Measurements from ENCODE around the gene FLOT2.
A peak's percentile ranks its signal among the peaks of the same experiment; 100 is the strongest.
"Not testable (repeated sequence)": the region's sequence is repeated elsewhere in the genome, so short reads cannot be mapped to it uniquely, and the experiment has no call there.

The FLOT2 gene

GRCh38 chr17:28916302-28916934 is 18.9 kb upstream of the FLOT2 start:
- DNase-seq (ENCODE audit: low read depth), result no peak

- DNase-seq (ENCODE audit: low read depth), result no peak
Observed at GRCh38 chr17:28912938-28913333, 15.4 kb upstream of the FLOT2 start.

- no peak for DNase-seq (ENCODE audit: low read depth)
Observed at GRCh38 chr17:28912281-28912937, 14.9 kb upstream of the FLOT2 start.

- no peak for DNase-seq (ENCODE audit: low read depth)
Observed at GRCh38 chr17:28911411-28912045, 14.0 kb upstream of the FLOT2 start.

- DNase-seq (ENCODE audit: low read depth), result no peak
Observed at GRCh38 chr17:28910534-28910933, 13.0 kb upstream of the FLOT2 start.

- DNase-seq (ENCODE audit: low read depth), result no peak
Observed at GRCh38 chr17:28908640-28909167, 11.2 kb upstream of the FLOT2 start.

GRCh38 chr17:28907709-28908475 is 10.4 kb upstream of the FLOT2 start:
- DNase-seq (ENCODE audit: low read depth), result no peak

GRCh38 chr17:28906706-28907438 is 9.3 kb upstream of the FLOT2 start:
- no peak for DNase-seq (ENCODE audit: low read depth)

- no peak for DNase-seq (ENCODE audit: low read depth)
Observed at GRCh38 chr17:28906276-28906675, 8.7 kb upstream of the FLOT2 start.

GRCh38 chr17:28904800-28905199 is 7.3 kb upstream of the FLOT2 start:
- no peak for DNase-seq (ENCODE audit: low read depth)

GRCh38 chr17:28903546-28903841 is 6.0 kb upstream of the FLOT2 start:
- DNase-seq (ENCODE audit: low read depth), result not testable (repeated sequence)

GRCh38 chr17:28902819-28903545 is 5.4 kb upstream of the FLOT2 start, which contains the start of gene DHRS13:
DHRS13 (minus strand) TSS chr17:28903079; CDS start chr17:28902944, 135 bp downstream.
- DNase-seq (ENCODE audit: low read depth), result peak; percentile 87

- peak; percentile 30 for DNase-seq (ENCODE audit: low read depth)
Observed at GRCh38 chr17:28901866-28902818, 4.6 kb upstream of the FLOT2 start.

- DNase-seq (ENCODE audit: low read depth), result no peak
Observed at GRCh38 chr17:28900986-28901726, 3.6 kb upstream of the FLOT2 start.

GRCh38 chr17:28899212-28899815 is 1.8 kb upstream of the FLOT2 start:
- DNase-seq (ENCODE audit: low read depth), result no peak

GRCh38 chr17:28898527-28898955 is 1.0 kb upstream of the FLOT2 start:
- DNase-seq (ENCODE audit: low read depth), result no peak

GRCh38 chr17:28897769-28898526 is 415 bp upstream of the FLOT2 start:
- DNase-seq (ENCODE audit: low read depth), result no peak

- no peak for DNase-seq (ENCODE audit: low read depth)
Observed at GRCh38 chr17:28896491-28896883, 1.0 kb downstream of the FLOT2 start.
